Peyer's patch (tissue), 4 donors: ENCODE data around the gene FALEC.

ENCODE experiments used
- CTCF ChIP-seq, 6 experiments: fragments of 450-650 bp in 4 of 6; fragments of 200-600 bp in 2 of 6; sonication (generic) in 1 of 6; IDR thresholded peaks; one replicate each; pipeline ENCODE4 v1.5.1; 2017 to 2019; ENCODE audit warnings: antibody characterized with exemption in 6 of 6, mild to moderate bottlenecking in 3 of 6, moderate library complexity in 1 of 6
- POLR2A ChIP-seq, 2 donors: fragments of 450-650 bp; IDR thresholded peaks; one replicate each; pipeline ENCODE4 v1.5.1; 2017; ENCODE audit warnings: antibody characterized with exemption in 2 of 2, mild to moderate bottlenecking in 2 of 2, moderate library complexity in 2 of 2

DNA sequence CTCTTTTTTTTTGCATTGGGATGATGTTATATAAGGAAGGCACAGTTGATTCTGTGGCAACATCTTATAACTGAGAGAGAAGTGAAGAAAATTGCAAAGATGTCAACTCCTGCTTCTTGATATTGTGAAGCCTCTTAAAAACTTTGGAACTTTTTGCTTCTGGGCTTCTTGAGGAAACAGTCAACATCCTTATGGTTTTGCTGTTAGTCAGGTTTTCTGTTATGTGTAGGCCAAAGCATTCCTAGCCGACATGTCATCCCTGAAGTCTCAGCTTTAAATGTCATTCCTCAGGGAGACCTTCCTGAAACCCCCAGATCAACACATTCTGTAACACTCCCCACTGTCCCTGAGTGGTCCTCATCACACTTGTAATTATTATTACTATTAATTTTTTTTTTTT lies 12.6 kb downstream of the FALEC start:
- TF ChIP-seq CTCF (IDR thresholded peaks at IDR 0.05): no peak
- TF ChIP-seq POLR2A (IDR thresholded peaks at IDR 0.05): no peak
